WTC11 (cell line): ENCODE results near the gene SMIM10L1. TPM values are rescaled to one million over a fixed set of nuclear protein-coding genes. Genes with fewer than 3 reads are reported as not detected.

Experiments
- ATAC-seq: fragments of 200-7000 bp; cut with Tn5 transposase; 2 replicates; pipeline ENCODE4 v1.10.0; 2021; ENCODE audit warnings: mild to moderate bottlenecking, moderate library complexity
- CTCF ChIA-PET: fragments of 300-600 bp; sonication (Branson Sonifier 250); formaldehyde crosslinking; loops from one replicate; lab custom pipeline; 2021; ENCODE audit warnings: antibody characterized with exemption; lab: Charles Lee
- POLR2A ChIA-PET: fragments of 350-600 bp; sonication (Branson Sonifier 250); formaldehyde crosslinking; loops from one replicate; lab custom pipeline; 2021; ENCODE audit warnings: antibody characterized with exemption; lab: Charles Lee
- DNase-seq: peaks from one replicate; pipeline ENCODE4 v3.0.0; 2021; ENCODE audit warnings: low spot score
- H3K27ac Mint-ChIP-seq: 2 replicates; pipeline ENCODE4 v1.8.0; 2021; ENCODE audit warnings: mixed read lengths
- H3K27me3 Mint-ChIP-seq: 2 replicates; pipeline ENCODE4 v1.8.0; 2021; ENCODE audit warnings: low read depth, mild to moderate bottlenecking, moderate library complexity, mixed read lengths
- H3K36me3 Mint-ChIP-seq: 2 replicates; pipeline ENCODE4 v1.8.0; 2021; ENCODE audit warnings: mixed read lengths
- H3K4me1 Mint-ChIP-seq: 2 replicates; pipeline ENCODE4 v1.8.0; 2022; ENCODE audit warnings: mixed read lengths
- H3K4me3 Mint-ChIP-seq: 2 replicates; pipeline ENCODE4 v1.8.0; 2021; ENCODE audit warnings: mild to moderate bottlenecking, moderate library complexity, mixed read lengths
- H3K9me3 Mint-ChIP-seq: 2 replicates; pipeline ENCODE4 v1.8.0; 2021; ENCODE audit warnings: mixed read lengths
- ATF3 ChIP-seq: sonication (generic); formaldehyde crosslinking; conservative IDR thresholded peaks from 2 replicates; pipeline ENCODE4 v1.8.1; 2022; ENCODE audit warnings: mild to moderate bottlenecking, missing genetic modification reagents
- CBFB ChIP-seq: sonication (generic); formaldehyde crosslinking; IDR thresholded peaks from 2 replicates; pipeline ENCODE4 v1.8.1; 2022; ENCODE audit warnings: mild to moderate bottlenecking, low read depth, missing genetic modification reagents
- FOXP1 ChIP-seq: sonication (generic); formaldehyde crosslinking; IDR thresholded peaks from 2 replicates; pipeline ENCODE4 v1.8.0; 2022; ENCODE audit warnings: missing genetic modification reagents, mild to moderate bottlenecking, moderate library complexity, borderline replicate concordance
- GRHL2 ChIP-seq: fragments of 250-450 bp; sonication (Bioruptor Pico); IDR thresholded peaks from 2 replicates; pipeline ENCODE4 v1.8.0; 2022; ENCODE audit warnings: mild to moderate bottlenecking, moderate library complexity; ENCODE audit not compliant: insufficient replicate concordance, severe bottlenecking
- GTF2I ChIP-seq: fragments of 250-450 bp; sonication (Bioruptor Pico); conservative IDR thresholded peaks from 2 replicates; pipeline ENCODE4 v1.4.0; 2021; ENCODE audit warnings: mild to moderate bottlenecking
- HMGA2 ChIP-seq: fragments of 250-450 bp; sonication (Bioruptor Pico); IDR thresholded peaks from 2 replicates; pipeline ENCODE4 v1.4.0; 2021; ENCODE audit warnings: mild to moderate bottlenecking, moderate library complexity
- JAZF1 ChIP-seq: fragments of 250-450 bp; sonication (Bioruptor Pico); IDR thresholded peaks from 2 replicates; pipeline ENCODE4 v1.9.0; 2021; ENCODE audit warnings: moderate library complexity, mild to moderate bottlenecking, inconsistent platforms
- MLX ChIP-seq: sonication (generic); formaldehyde crosslinking; IDR thresholded peaks from 2 replicates; pipeline ENCODE4 v1.8.1; 2023; ENCODE audit warnings: mild to moderate bottlenecking, missing genetic modification reagents, moderate library complexity
- NFATC4 ChIP-seq: fragments of 250-450 bp; sonication (Bioruptor Pico); IDR thresholded peaks from 2 replicates; pipeline ENCODE4 v1.9.0; 2021; ENCODE audit warnings: mild to moderate bottlenecking
- NFYB ChIP-seq: sonication (generic); formaldehyde crosslinking; conservative IDR thresholded peaks from 2 replicates; pipeline ENCODE4 v1.8.0; 2022; ENCODE audit warnings: low read depth, missing genetic modification reagents
- NR1H2 ChIP-seq: sonication (generic); formaldehyde crosslinking; IDR thresholded peaks from 2 replicates; pipeline ENCODE4 v1.9.0; 2021; ENCODE audit warnings: mild to moderate bottlenecking, moderate library complexity, missing genetic modification reagents
- RELA ChIP-seq: sonication (generic); formaldehyde crosslinking; IDR thresholded peaks from 2 replicates; pipeline ENCODE4 v1.8.1; 2022; ENCODE audit warnings: missing genetic modification reagents, mild to moderate bottlenecking, borderline replicate concordance
- TCF7 ChIP-seq: sonication (generic); formaldehyde crosslinking; IDR thresholded peaks from 2 replicates; pipeline ENCODE4 v1.8.0; 2022; ENCODE audit warnings: mild to moderate bottlenecking, low read depth, missing genetic modification reagents, moderate library complexity
- ZBTB43 ChIP-seq: sonication (generic); formaldehyde crosslinking; IDR thresholded peaks from 2 replicates; pipeline ENCODE4 v1.8.1; 2023; ENCODE audit warnings: mild to moderate bottlenecking, missing genetic modification reagents
- ZNF396 ChIP-seq: fragments of 250-450 bp; sonication (Bioruptor Pico); IDR thresholded peaks from 2 replicates; pipeline ENCODE4 v1.8.0; 2021; ENCODE audit warnings: mild to moderate bottlenecking, moderate library complexity, borderline replicate concordance
- ZNF416 ChIP-seq: fragments of 250-450 bp; sonication (Bioruptor Pico); IDR thresholded peaks from 2 replicates; pipeline ENCODE4 v1.9.0; 2021; ENCODE audit warnings: mild to moderate bottlenecking, inconsistent platforms
- total RNA-seq: library from RNA; stranded (reverse); gene quantifications from 3 replicates; pipeline ENCODE4 v1.2.3, GENCODE V29; 2021
- TF ChIP-seq, protein P1 (sequence below): sonication (generic); formaldehyde crosslinking; IDR thresholded peaks from 2 replicates; pipeline ENCODE4 v1.8.1; 2023; ENCODE audit warnings: mild to moderate bottlenecking, missing genetic modification reagents, borderline replicate concordance
- TF ChIP-seq, protein P2 (sequence below): sonication (generic); formaldehyde crosslinking; IDR thresholded peaks from 2 replicates; pipeline ENCODE4 v1.8.1; 2022; ENCODE audit warnings: low read depth, mild to moderate bottlenecking, moderate library complexity, missing genetic modification reagents, borderline replicate concordance
- TF ChIP-seq, protein P3 (sequence below): sonication (generic); formaldehyde crosslinking; IDR thresholded peaks from 2 replicates; pipeline ENCODE4 v1.8.0; 2022; ENCODE audit warnings: mild to moderate bottlenecking, missing genetic modification reagents
- TF ChIP-seq, protein P4 (sequence below): sonication (generic); formaldehyde crosslinking; IDR thresholded peaks from 2 replicates; pipeline ENCODE4 v1.8.0; 2022; ENCODE audit warnings: missing genetic modification reagents

Gene SMIM10L1
- total RNA-seq, 1 experiment from 2014 or later: 12.2 TPM

GRCh38 chr12:11130999-11131398 lies 40.0 kb upstream of the SMIM10L1 start:
- Mint-ChIP-seq H3K36me3 (peaks cover 20% of the 10 kb centered on the region), H3K27me3 (no peaks in the 10 kb centered on the region), H3K9me3 (peaks cover 12% of the 10 kb centered on the region), H3K27ac (no peak overlapping the region), H3K4me1 (peaks cover 4% of the 10 kb centered on the region; the same call in 1 of the 2 replicates), H3K4me3 (no peak overlapping the region)
- DNase-seq (no peak), ATAC-seq (no peak)
- ChIA-PET CTCF (no interaction called here), POLR2A (no interaction called here)
- no peak for TF ChIP-seq ZNF396 (CRISPR knock-in tag)
- no peak for TF ChIP-seq CBFB
- no peak for TF ChIP-seq ATF3 (CRISPR knock-in tag)
- TF ChIP-seq FOXP1 (CRISPR knock-in tag): no peak
- no peak for TF ChIP-seq TCF7 (CRISPR knock-in tag)
- no peak for TF ChIP-seq RELA
- TF ChIP-seq ZBTB43: no peak
- TF ChIP-seq MLX (CRISPR knock-in tag): no peak
- TF ChIP-seq, protein P1, sequence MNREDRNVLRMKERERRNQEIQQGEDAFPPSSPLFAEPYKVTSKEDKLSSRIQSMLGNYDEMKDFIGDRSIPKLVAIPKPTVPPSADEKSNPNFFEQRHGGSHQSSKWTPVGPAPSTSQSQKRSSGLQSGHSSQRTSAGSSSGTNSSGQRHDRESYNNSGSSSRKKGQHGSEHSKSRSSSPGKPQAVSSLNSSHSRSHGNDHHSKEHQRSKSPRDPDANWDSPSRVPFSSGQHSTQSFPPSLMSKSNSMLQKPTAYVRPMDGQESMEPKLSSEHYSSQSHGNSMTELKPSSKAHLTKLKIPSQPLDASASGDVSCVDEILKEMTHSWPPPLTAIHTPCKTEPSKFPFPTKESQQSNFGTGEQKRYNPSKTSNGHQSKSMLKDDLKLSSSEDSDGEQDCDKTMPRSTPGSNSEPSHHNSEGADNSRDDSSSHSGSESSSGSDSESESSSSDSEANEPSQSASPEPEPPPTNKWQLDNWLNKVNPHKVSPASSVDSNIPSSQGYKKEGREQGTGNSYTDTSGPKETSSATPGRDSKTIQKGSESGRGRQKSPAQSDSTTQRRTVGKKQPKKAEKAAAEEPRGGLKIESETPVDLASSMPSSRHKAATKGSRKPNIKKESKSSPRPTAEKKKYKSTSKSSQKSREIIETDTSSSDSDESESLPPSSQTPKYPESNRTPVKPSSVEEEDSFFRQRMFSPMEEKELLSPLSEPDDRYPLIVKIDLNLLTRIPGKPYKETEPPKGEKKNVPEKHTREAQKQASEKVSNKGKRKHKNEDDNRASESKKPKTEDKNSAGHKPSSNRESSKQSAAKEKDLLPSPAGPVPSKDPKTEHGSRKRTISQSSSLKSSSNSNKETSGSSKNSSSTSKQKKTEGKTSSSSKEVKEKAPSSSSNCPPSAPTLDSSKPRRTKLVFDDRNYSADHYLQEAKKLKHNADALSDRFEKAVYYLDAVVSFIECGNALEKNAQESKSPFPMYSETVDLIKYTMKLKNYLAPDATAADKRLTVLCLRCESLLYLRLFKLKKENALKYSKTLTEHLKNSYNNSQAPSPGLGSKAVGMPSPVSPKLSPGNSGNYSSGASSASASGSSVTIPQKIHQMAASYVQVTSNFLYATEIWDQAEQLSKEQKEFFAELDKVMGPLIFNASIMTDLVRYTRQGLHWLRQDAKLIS (CRISPR knock-in tag): no peak
- no peak for TF ChIP-seq GRHL2 (CRISPR knock-in tag)
- TF ChIP-seq, protein P2, sequence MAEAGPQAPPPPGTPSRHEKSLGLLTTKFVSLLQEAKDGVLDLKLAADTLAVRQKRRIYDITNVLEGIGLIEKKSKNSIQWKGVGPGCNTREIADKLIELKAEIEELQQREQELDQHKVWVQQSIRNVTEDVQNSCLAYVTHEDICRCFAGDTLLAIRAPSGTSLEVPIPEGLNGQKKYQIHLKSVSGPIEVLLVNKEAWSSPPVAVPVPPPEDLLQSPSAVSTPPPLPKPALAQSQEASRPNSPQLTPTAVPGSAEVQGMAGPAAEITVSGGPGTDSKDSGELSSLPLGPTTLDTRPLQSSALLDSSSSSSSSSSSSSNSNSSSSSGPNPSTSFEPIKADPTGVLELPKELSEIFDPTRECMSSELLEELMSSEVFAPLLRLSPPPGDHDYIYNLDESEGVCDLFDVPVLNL (CRISPR knock-in tag): no peak
- TF ChIP-seq, protein P3, sequence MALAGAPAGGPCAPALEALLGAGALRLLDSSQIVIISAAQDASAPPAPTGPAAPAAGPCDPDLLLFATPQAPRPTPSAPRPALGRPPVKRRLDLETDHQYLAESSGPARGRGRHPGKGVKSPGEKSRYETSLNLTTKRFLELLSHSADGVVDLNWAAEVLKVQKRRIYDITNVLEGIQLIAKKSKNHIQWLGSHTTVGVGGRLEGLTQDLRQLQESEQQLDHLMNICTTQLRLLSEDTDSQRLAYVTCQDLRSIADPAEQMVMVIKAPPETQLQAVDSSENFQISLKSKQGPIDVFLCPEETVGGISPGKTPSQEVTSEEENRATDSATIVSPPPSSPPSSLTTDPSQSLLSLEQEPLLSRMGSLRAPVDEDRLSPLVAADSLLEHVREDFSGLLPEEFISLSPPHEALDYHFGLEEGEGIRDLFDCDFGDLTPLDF (CRISPR knock-in tag): no peak
- TF ChIP-seq ZNF416: no peak
- TF ChIP-seq, protein P4, sequence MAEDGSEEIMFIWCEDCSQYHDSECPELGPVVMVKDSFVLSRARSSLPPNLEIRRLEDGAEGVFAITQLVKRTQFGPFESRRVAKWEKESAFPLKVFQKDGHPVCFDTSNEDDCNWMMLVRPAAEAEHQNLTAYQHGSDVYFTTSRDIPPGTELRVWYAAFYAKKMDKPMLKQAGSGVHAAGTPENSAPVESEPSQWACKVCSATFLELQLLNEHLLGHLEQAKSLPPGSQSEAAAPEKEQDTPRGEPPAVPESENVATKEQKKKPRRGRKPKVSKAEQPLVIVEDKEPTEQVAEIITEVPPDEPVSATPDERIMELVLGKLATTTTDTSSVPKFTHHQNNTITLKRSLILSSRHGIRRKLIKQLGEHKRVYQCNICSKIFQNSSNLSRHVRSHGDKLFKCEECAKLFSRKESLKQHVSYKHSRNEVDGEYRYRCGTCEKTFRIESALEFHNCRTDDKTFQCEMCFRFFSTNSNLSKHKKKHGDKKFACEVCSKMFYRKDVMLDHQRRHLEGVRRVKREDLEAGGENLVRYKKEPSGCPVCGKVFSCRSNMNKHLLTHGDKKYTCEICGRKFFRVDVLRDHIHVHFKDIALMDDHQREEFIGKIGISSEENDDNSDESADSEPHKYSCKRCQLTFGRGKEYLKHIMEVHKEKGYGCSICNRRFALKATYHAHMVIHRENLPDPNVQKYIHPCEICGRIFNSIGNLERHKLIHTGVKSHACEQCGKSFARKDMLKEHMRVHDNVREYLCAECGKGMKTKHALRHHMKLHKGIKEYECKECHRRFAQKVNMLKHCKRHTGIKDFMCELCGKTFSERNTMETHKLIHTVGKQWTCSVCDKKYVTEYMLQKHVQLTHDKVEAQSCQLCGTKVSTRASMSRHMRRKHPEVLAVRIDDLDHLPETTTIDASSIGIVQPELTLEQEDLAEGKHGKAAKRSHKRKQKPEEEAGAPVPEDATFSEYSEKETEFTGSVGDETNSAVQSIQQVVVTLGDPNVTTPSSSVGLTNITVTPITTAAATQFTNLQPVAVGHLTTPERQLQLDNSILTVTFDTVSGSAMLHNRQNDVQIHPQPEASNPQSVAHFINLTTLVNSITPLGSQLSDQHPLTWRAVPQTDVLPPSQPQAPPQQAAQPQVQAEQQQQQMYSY (CRISPR knock-in tag): no peak
- no peak for TF ChIP-seq JAZF1 (CRISPR knock-in tag)
- no peak for TF ChIP-seq GTF2I (CRISPR knock-in tag)
- TF ChIP-seq HMGA2 (CRISPR knock-in tag): no peak
- no peak for TF ChIP-seq NR1H2 (CRISPR knock-in tag)
- TF ChIP-seq NFYB (CRISPR knock-in tag): no peak
- no peak for TF ChIP-seq NFATC4 (CRISPR knock-in tag)
